Smooth muscle cell of the brain vasculature (primary cell): ENCODE results near the gene MMP14.
"Not testable (repeated sequence)": the region's sequence is repeated elsewhere in the genome, so short reads cannot be mapped to it uniquely, and the experiment has no call there.

Source experiments
- DNase-seq: peaks from one replicate; pipeline ENCODE4 v3.0.0-alpha.2; 2012; ENCODE audit warnings: low read depth, low spot score

The MMP14 gene

GRCh38 chr14:22836301-22837113 is at the start of gene MMP14:
TSS of gene MMP14 (plus strand) at chr14:22836585. CDS start at chr14:22836818, 233 bp downstream.
- peak; percentile 74 for DNase-seq

GRCh38 chr14:22786685-22787084 is 49.7 kb upstream of the MMP14 start:
- no peak for DNase-seq

GRCh38 chr14:22791301-22791700 is 45.1 kb upstream of the MMP14 start:
- no peak for DNase-seq

DNA sequence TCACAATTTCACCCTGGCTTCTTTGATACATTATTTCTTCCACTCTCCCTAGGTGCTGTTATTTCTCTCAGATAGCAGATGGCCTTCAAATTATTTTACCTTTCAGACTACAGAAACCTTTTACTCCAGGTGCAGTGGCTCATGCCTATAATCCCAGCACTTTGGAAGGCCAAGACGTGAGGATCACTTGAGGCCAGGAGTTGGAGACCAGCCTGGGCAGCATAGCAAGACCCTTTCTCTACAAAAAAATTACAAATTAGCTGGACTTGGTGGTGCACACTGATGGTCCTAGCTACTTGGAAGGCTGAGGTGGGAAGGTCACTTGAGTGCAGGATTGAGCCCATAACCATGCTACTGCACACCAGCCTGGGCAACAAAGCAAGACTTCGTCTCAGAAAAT is 44.2 kb upstream of the MMP14 start:
- no peak for DNase-seq

GRCh38 chr14:22793550-22793949 is 42.8 kb upstream of the MMP14 start:
- DNase-seq: not testable (repeated sequence)

DNA sequence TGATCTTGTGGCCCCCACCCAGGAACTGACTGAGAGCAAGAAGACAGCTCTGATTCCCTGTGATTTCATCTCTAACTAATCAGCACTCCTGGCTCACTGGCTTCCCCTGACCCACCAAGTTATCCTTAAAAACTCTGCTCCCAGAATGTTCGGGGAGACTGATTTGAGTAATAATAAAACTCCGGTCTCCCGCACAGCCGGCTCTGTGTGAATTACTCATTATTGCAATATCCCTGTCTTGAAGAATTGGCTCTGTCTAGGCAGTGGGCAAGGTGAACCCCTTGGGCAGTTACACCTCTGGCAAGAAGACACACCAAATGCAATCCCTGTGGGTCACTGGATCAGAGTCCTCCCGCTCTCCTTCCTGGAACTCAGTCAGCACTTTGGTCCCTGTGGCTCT is 42.4 kb upstream of the MMP14 start:
- DNase-seq: no peak

DNA sequence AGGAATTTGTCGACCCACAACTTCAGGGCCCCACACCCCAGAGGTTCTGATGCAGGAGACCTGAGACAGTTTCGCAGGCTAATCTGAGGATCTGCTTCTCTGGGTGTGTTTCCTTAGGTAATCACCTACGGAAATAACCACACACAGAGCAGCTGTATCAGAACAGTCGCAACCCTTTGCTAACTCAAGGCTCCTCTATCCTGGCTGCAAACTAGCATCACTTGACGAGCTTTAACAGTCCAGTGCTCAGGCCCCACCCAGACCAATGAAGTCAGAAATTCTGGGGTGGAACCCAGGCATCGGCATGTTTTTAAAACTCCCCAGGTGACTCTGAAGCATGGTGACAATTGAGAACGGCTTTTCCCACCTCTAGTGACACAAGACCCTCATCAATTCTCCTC is 41.8 kb upstream of the MMP14 start:
- no peak for DNase-seq

DNA sequence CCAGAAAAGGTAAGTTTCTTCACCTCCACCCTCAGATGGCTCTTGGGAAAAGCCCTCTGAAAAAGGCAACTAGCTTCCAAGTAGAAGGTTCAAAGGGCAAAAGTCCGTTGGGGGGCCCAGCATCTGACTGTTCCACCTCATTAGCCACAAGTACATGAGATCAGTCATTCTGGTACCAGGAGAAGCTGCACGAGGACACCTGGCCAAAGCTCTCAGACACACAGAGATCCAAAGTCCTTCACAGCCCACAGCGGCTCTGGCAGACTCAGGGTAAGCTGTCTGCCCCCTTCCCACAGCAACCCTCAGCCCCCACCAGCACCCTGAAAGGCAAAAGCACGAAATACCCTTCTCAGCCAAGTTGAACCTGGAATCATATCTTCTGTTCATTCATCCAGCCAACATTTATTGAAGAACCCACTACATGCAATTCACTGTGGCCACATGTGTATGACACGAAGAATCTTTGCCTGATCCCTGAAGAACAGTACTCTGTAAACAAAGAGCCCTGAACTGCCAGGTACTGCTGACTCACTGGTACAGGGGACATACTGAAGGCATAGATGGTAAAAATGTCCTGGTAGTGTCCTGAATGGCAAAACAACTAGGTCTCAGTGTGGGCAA is 40.2 kb upstream of the MMP14 start:
- DNase-seq: no peak

DNA sequence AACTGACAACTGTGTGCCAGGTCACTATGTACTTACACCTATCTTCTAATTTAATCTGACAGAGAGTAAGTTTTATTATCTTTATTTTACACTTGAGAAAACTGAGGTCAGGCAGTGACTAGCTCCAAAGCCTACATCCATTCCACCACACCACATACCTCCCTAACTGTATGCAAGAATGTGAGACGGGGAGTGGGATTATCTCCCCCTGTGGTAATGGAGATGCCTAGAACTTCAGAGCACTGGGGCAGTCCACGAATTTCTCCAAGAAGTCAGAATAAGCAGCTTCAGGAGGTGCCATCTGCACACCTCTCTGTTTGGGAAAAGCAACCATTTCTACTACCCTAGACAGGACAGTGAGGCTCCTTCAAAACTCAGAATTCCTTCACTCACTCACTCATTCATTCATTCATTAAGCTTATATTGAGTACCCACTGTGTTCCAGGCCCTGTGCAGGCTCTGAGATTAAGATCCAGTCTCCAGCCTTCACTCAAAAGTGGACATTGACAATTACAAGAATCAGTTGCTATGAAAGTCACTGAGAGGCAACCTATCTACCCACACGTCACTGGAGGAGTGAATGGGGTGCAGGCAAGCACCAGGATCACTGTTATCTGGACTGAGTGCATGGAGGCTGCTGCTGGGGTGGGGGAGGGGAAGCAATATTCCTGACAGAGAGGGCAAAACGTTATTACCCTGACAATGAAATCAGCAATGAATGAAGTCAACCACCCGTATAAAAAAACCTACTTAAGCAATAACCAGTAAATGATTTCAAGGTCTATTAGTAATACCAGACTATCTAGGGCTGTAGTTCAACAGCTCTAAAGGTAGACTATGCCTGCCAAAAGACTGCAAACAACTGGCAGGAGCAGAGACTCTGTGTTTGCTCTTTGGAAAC is 39.1 kb upstream of the MMP14 start:
- DNase-seq: no peak

DNA sequence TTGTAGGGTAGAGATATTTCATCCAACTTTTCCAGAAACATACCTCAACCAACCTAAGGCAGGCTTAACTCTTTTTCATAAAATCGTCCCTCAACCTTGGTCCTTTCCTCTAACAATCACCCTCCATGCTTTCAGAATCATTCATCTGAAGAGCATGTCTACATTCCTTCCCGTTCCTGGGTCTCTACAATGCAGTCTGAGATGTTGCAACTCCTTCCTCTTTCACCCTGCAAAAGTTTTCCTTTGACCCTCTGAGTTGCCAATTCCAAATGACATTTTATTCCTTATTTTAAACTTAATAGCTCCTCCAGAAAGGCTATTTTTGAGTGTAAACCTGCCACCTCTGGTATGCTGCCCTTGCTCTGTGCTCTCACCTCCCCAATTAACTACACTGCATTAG is 37.9 kb upstream of the MMP14 start:
- DNase-seq: no peak

- DNase-seq: no peak
Measured at GRCh38 chr14:22800346-22800745, 36.0 kb upstream of the MMP14 start.

GRCh38 chr14:22801716-22802115 is 34.7 kb upstream of the MMP14 start:
- DNase-seq: no peak

GRCh38 chr14:22802860-22803686 is 33.3 kb upstream of the MMP14 start:
- DNase-seq: no peak

GRCh38 chr14:22803687-22803974 is 32.8 kb upstream of the MMP14 start:
- DNase-seq: no peak

DNA sequence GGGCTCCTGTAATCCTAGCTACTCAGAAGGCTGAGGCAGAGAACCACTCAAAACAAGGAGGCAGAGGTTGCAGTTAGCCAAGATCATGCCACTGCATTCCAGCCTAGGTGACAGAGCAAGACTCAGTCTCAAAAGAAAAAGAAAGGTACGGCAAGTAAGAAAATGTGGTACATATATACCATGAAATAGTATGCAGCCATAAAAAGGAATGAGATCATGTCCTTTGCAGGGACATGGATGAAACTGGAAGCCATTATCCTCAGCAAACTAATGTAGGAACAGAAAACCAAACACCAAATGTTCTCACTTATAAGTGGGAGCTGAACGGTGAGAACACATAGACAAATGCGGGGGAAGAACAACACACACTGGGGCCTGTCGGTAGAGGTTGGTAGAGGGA is 31.1 kb upstream of the MMP14 start:
- DNase-seq: not testable (repeated sequence)

GRCh38 chr14:22807432-22808087 is 28.8 kb upstream of the MMP14 start:
- no peak for DNase-seq

DNA sequence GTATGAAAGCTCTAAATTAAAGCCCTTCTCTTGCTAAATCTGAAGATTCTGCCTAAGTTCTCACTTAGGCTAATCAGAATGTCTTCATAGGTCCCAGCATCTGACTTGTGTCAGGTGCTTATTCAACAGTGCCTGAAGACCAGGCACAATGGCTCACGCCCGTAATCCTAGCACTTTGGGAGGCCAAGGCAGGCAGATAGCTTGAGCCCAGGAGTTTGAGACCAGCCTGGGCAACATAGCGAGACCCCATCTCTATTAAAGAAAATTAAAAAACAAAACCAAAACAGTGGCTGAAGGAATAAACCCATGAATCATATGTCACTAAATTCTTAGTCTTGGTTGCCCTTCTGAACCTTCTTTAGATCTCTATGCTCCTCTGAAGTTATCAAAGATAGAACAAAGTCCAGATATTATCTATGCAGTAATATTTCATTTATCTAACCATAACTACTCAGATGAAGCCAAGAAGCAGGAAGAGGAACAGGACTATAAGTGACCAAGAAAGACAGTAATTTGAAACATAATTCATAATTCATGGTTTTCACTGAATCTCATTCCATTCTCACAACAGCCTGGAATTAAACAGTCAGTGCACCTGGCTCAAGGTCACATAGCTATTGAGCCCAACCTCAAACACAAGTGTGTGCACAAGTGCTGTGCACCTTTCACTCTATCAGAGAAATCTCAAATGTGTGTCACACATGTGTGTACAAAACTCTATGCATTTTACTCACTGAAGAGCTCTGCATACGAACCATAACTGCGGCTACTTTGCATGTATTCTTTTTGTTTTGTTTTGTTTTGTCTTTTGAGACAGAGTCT is 27.8 kb upstream of the MMP14 start:
- DNase-seq: no peak

DNA sequence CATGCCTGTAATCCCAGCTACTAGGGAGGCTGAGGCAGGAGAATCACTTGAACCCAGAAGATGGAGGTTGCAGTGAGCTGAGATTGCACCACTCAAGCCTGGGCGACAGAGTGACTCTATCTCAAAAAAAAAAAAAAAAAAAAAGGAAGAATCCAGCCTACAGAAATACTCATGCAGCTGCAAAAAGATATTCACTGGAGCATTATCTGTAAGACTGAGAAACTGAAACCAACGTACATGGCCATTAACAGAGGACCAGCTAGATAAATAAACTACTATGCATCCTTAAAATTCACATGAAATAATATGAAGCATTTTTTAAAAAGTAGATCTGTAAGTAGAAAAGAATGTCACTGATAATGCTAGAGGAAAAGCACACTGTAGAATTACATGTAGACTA is 24.7 kb upstream of the MMP14 start:
- no peak for DNase-seq

DNA sequence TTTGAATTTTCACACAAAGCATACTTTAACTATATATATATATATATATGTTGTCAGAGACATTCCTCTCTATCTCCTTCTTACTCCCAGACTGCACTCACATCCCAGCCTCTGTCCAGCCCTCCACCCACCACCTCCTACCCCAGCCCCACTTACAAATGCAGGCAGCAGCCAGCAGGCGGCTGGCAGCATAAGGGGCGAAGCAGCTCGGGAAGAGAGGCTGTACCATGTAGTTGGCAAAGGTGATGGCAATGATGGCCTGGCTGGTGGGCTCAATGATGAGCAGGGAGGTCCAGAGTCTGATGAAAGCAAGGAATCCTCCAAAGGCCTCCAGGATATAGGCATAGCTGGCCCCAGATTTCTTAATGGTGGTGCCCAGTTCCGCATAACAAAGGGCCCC is 23.6 kb upstream of the MMP14 start:
- DNase-seq: no peak

- no peak for DNase-seq
Measured at GRCh38 chr14:22813145-22813544, 23.2 kb upstream of the MMP14 start.
